ENCODE data around the gene LTF.
"Not testable (repeated sequence)": the region's sequence is repeated elsewhere in the genome, so short reads cannot be mapped to it uniquely, and the experiment has no call there.

Gene LTF

DNA sequence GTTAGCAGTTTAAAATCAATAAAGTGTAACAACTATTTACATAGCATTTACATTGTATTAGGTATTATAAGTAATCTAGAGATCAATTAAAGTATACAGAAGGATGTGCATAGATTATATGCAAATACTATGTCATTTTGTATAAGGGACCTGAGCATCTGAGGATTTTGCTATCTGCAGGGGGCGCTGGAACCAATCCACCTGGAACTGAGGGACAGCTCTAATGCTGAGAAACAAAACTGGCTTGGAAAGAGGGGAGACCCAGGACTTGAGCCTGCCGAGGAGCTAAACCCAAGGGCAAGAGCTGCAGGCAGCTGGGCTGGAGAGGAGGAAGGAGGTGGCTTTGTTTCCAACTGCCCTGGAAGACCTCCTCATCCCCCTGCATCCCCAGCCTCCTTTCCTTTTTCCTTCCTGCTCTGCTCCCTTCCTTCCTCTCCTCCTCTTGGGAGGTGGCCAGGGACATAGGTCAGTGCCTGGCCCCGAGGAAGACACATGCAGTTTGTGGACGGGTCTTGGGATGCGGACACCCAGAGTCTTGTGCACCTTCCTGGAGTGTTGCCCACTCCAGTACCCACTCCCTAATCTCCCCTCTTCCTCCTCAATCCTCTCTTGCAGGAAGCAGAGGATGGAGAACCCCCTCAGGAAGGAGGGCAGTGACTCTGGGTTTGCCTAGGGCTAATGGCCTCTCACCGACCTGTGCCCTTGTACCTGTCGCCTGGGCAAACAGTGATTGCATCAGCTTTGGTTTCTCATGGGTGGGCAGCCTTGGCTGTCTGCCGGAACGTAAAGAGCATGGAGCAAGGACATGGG is 32.2 kb upstream of the LTF start:
- in situ Hi-C loops (cut with MboI; ENCODE audit: low sequenced_read_pairs), result no loop called here
- H3K4me1 ChIP-seq, result no peaks in the 10 kb centered on the region; the same call in 1 of the 2 replicates
- DNase-seq (ENCODE audit: low spot score in 2 of 2), result peak; percentile 35 to 67
- no peaks in the 10 kb centered on the region for H3K36me3 ChIP-seq (replicated peaks)
- no peaks in the 10 kb centered on the region for H3K9me3 ChIP-seq
- H3K4me3 ChIP-seq, result no peak overlapping the region
- no peaks in the 10 kb centered on the region for H3K27me3 ChIP-seq (ENCODE audit: low read depth)

GRCh38 chr3:46495901-46496456 is 31.3 kb upstream of the LTF start:
- H3K4me3 ChIP-seq, result no peak overlapping the region
- no peaks in the 10 kb centered on the region; the same call in 1 of the 2 replicates for H3K4me1 ChIP-seq
- no peaks in the 10 kb centered on the region for H3K9me3 ChIP-seq
- in situ Hi-C loops (cut with MboI; ENCODE audit: low sequenced_read_pairs), result no loop called here
- H3K27me3 ChIP-seq (ENCODE audit: low read depth), result no peaks in the 10 kb centered on the region
- H3K36me3 ChIP-seq (replicated peaks), result no peaks in the 10 kb centered on the region
- DNase-seq (ENCODE audit: low spot score in 2 of 2), result no peak

DNA sequence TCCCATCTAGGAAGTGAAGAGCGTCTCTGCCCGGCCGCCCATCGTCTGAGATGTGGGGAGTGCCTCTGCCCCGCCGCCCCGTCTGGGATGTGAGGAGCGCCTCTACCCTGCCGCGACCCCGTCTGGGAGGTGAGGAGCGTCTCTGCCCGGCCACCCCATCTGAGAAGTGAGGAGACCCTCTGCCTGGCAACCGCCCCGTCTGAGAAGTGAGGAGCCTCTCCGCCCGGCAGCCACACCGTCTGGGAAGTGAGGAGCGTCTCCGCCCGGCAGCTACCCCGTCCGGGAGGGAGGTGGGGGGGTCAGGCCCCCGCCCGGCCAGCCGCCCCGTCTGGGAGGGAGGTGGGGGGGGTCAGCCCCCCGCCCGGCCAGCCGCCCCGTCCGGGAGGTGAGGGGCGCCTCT is 29.8 kb upstream of the LTF start:
- DNase-seq (ENCODE audit: low spot score in 2 of 2); H3K9me3 ChIP-seq; in situ Hi-C loops (cut with MboI; ENCODE audit: low sequenced_read_pairs); H3K4me1 ChIP-seq; H3K36me3 ChIP-seq (replicated peaks); H3K27me3 ChIP-seq (ENCODE audit: low read depth); H3K4me3 ChIP-seq: not testable (repeated sequence)

DNA sequence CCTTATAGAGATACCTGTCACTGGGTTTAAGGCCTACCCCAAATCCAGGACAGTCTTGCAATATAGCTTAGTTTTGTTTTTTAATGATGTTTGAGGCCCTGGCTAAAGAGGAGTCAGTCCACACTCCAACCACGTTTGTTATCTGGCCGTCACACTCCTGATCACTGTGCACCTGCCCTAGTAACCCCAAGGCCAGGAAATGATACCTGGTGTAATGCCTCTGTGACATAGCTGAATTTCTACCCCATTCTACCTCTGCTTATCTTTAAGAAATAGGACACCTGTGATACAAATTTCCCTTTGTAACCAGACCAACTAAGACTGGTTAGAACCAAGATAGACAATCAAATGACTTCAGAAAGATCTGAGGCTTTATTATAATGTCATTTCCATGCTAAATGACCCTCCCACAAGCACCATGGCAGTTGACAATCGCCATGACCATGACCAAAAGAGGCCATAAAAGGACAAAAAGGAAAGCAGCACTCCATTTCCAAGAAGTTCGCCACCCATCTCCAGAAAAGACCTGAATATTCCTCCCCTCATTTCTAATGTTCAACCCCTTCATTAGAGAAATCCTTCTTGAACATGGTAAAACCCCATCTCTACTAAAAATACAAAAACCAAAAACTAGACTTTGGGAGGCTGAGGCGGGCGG is 28.3 kb upstream of the LTF start:
- H3K36me3 ChIP-seq (replicated peaks), result no peaks in the 10 kb centered on the region
- DNase-seq (ENCODE audit: low spot score in 2 of 2), result no peak
- H3K9me3 ChIP-seq, result no peaks in the 10 kb centered on the region
- peaks cover 4% of the 10 kb centered on the region for H3K4me1 ChIP-seq
- H3K27me3 ChIP-seq (ENCODE audit: low read depth), result no peaks in the 10 kb centered on the region
- no peak overlapping the region for H3K4me3 ChIP-seq
- in situ Hi-C loops (cut with MboI; ENCODE audit: low sequenced_read_pairs), result no loop called here

DNA sequence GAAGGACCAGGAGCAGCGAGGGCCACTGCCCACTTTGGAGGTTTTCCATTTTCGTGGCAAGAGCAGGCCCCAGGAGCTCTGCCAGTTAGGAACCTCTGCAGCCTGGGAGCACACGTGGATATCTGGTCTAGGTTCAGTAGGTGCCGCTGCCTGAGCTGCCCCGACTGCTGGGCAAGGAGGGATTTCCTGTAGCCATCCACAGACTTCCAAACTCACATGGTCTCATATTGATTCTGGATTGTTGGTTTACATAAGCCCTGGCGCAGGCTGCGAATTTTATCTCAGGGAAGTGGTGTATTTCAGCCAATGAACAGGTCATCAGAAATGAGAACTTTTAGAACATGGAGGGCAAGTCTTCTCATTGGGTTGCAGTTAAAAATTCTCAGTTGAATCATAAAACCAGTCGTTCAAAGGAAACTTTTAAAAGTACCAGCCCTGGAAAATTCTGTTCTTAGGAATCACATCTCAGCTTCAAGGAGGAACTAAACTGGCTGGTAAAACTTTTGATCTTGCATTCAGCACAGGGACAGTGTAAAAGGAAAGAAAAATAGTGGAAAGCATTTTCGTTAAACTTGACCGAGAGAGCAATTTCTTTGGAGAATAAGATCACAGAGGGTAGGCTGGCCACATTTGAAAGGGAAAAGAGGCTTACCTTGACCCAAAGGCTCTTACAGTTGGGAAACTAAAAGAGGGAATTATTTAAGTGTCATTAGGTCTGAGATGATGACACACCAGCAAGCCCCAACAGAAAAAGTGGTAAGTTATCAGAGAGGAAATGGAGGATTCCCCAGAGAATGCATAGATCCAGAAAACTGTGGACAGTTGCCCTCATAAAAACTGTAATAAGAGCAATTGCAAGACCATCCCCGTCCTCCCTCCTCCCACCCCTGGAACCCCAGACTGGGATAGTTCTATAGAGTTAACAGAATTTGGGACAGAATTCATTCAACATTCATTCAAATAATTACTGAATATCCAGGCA is 26.7 kb upstream of the LTF start:
- H3K27me3 ChIP-seq (ENCODE audit: low read depth), result no peaks in the 10 kb centered on the region
- peaks cover 4% of the 10 kb centered on the region for H3K4me1 ChIP-seq
- H3K9me3 ChIP-seq, result no peaks in the 10 kb centered on the region
- no peaks in the 10 kb centered on the region for H3K36me3 ChIP-seq (replicated peaks)
- in situ Hi-C loops (cut with MboI; ENCODE audit: low sequenced_read_pairs), result no loop called here
- no peak overlapping the region for H3K4me3 ChIP-seq
- no peak for DNase-seq (ENCODE audit: low spot score in 2 of 2)

- DNase-seq (ENCODE audit: low spot score in 2 of 2), result no peak
- Histone ChIP-seq H3K9me3 (no peaks in the 10 kb centered on the region), H3K36me3 (replicated peaks) (no peaks in the 10 kb centered on the region), H3K4me1 (peaks cover 4% of the 10 kb centered on the region), H3K27me3 (ENCODE audit: low read depth) (no peaks in the 10 kb centered on the region), H3K4me3 (no peak overlapping the region)
- in situ Hi-C loops (cut with MboI; ENCODE audit: low sequenced_read_pairs), result no loop called here
These were observed 25.8 kb upstream of the LTF start for GRCh38 chr3:46490338-46491084.

DNA sequence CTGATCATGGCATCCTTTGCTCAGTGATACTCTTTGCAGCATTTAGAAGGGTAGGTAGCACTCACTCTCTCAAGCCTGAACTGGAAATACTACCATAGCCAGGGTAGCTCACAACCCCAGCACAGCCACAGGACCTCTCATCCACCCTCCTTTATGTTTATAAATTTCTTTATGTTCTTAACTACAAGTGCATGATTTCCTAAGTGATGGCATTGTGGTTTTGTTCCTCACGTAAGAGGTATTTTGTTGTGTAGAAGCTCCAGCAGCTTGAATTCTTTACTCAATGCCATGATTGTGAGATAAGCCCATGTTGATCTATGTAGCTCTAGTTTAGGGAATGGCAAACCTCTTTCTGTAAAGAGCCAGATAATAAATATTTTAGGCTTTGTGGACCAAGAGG is 25.2 kb upstream of the LTF start:
- Histone ChIP-seq H3K27me3 (ENCODE audit: low read depth) (no peaks in the 10 kb centered on the region), H3K36me3 (replicated peaks) (no peaks in the 10 kb centered on the region), H3K4me1 (peaks cover 4% of the 10 kb centered on the region), H3K9me3 (no peaks in the 10 kb centered on the region), H3K4me3 (no peak overlapping the region)
- in situ Hi-C loops (cut with MboI; ENCODE audit: low sequenced_read_pairs), result loop anchor here (5.0 to 10.0 kb wide), 2 partner anchors 142 to 405 kb away; no protein-coding TSS in a partner anchor
- no peak for DNase-seq (ENCODE audit: low spot score in 2 of 2)

- no peaks in the 10 kb centered on the region for H3K27me3 ChIP-seq (ENCODE audit: low read depth)
- H3K4me3 ChIP-seq, result no peak overlapping the region
- H3K36me3 ChIP-seq (replicated peaks), result no peaks in the 10 kb centered on the region
- in situ Hi-C loops (cut with MboI; ENCODE audit: low sequenced_read_pairs), result loop anchor here (5.0 to 10.0 kb wide), 2 partner anchors 143 to 405 kb away; no protein-coding TSS in a partner anchor
- H3K4me1 ChIP-seq, result peaks cover 4% of the 10 kb centered on the region
- no peaks in the 10 kb centered on the region for H3K9me3 ChIP-seq
- no peak for DNase-seq (ENCODE audit: low spot score in 2 of 2)
These were observed 24.7 kb upstream of the LTF start for GRCh38 chr3:46489381-46489780.

- in situ Hi-C loops (cut with MboI; ENCODE audit: low sequenced_read_pairs), result loop anchor here (5.0 to 10.0 kb wide), 2 partner anchors 143 to 406 kb away; no protein-coding TSS in a partner anchor
- H3K4me1 ChIP-seq, result peaks cover 4% of the 10 kb centered on the region
- H3K4me3 ChIP-seq, result no peak overlapping the region
- H3K9me3 ChIP-seq, result no peaks in the 10 kb centered on the region
- H3K36me3 ChIP-seq (replicated peaks), result no peaks in the 10 kb centered on the region
- H3K27me3 ChIP-seq (ENCODE audit: low read depth), result no peaks in the 10 kb centered on the region
- DNase-seq (ENCODE audit: low spot score in 2 of 2), result peak; percentile 90 to 99
These were observed 24.1 kb upstream of the LTF start for GRCh38 chr3:46488735-46489361.

- in situ Hi-C loops (cut with MboI; ENCODE audit: low sequenced_read_pairs), result loop anchor here (5.0 to 10.0 kb wide), 2 partner anchors 147 to 409 kb away; no protein-coding TSS in a partner anchor
- no peak for DNase-seq (ENCODE audit: low spot score in 2 of 2)
- Histone ChIP-seq H3K9me3 (no peaks in the 10 kb centered on the region), H3K36me3 (replicated peaks) (no peaks in the 10 kb centered on the region), H3K4me1 (peaks cover 4% of the 10 kb centered on the region), H3K4me3 (no peak overlapping the region), H3K27me3 (ENCODE audit: low read depth) (no peaks in the 10 kb centered on the region)
These were observed 21.1 kb upstream of the LTF start for GRCh38 chr3:46485779-46486175.

DNA sequence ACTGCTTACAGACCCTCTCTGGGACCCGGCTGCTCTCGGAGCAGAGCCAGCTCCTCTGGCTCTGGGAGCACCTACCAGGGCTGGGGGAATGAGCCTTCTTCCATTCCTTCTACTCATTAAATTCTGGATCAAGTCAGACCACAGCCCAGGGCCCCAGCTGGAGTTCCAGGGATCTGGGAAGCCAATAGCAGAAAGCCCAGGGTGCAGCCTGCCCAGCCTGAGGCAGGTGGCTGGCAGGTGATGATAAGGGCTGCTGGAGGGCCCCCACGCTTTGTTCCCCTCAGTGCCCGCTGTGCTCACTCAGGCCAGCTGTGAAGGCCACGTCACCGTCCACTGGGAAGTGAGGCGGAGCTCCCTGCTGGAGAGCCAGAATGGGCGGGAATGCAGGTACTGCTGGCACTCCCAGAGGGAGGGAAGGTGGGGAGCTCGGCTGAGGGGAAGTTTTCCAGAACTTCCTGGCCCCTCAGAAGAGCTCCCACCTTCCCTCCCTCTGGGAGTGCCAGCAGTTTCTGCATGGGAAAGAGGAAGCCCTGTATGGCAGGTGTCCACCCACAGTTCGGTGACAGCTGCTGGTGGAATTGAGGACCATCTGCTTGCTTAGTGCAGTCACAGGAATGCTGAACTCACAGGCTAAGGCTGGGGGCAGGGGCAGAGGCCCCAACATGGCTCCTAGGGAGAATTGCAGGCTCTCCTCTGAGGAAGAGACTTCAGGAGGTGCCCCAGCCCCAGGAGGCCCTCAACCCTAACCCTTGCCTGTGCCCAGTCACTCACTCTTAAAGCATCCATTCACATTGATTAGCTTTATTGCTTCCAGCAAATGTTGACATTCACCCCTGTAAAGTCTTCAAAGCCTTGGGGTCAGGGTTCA is 20.4 kb upstream of the LTF start:
- Histone ChIP-seq H3K36me3 (replicated peaks) (no peaks in the 10 kb centered on the region), H3K4me1 (peaks cover 4% of the 10 kb centered on the region), H3K9me3 (no peaks in the 10 kb centered on the region), H3K4me3 (no peak overlapping the region), H3K27me3 (ENCODE audit: low read depth) (no peaks in the 10 kb centered on the region)
- in situ Hi-C loops (cut with MboI; ENCODE audit: low sequenced_read_pairs), result loop anchor here (5.0 to 10.0 kb wide), 2 partner anchors 147 to 410 kb away; no protein-coding TSS in a partner anchor
- no peak for DNase-seq (ENCODE audit: low spot score in 2 of 2)
